K562 (cell line): Measurements from ENCODE around the gene TXLNA. TPM values are rescaled to one million over a fixed set of nuclear protein-coding genes. Genes with fewer than 3 reads are reported as not detected.

Experiments used
- ATAC-seq: fragments of 200-7000 bp; cut with Tn5 transposase; 3 replicates; pipeline ENCODE4 v1.9.1; 2020; ENCODE audit warnings: moderate library complexity
- BruUV-seq: library from RNA; stranded (reverse); fragments of 400-500 nt; replicated peaks from 2 replicates; lab custom pipeline; 2021; lab: Mats Ljungman, UMichigan
- CTCF ChIA-PET: fragments of 300-600 bp; formaldehyde crosslinking; extraction: SDS; loops from one replicate; lab custom pipeline; 2021; ENCODE audit warnings: low intra/inter-chr PET ratio; lab: Yijun Ruan, JAX
- POLR2A ChIA-PET: fragments of 300-600, 350-650 bp; sonication (Branson Sonifier 250); formaldehyde crosslinking; extraction: SDS; loops from one replicate; lab custom pipeline; 2021; ENCODE audit warnings: antibody characterized with exemption, inconsistent platforms; lab: Yijun Ruan, JAX
- DNase-seq, 4 experiments: peaks; one replicate each; pipeline versions ENCODE4 v3.0.0 to v3.0.0-alpha.2; 2011 to 2018; ENCODE audit warnings: low spot score in 3 of 4, mixed read lengths in 3 of 4; ENCODE audit errors: extremely low read depth in 1 of 4
- FAIRE-seq: peaks from 2 replicates; lab custom pipeline; 2011; peaks lifted over from hg19 to GRCh38; lab: Jason Lieb, UNC
- H2AFZ ChIP-seq: 2 replicates; pipeline ENCODE4 v1.6.0; 2011; ENCODE audit warnings: low read depth, low read length, control low read depth, inconsistent platforms
- H3K27ac ChIP-seq: fragments of 200-600 bp; 3 replicates; pipeline ENCODE4 v1.8.0; 2011; ENCODE audit warnings: low read depth, mild to moderate bottlenecking, control low read depth, inconsistent platforms, low read length, moderate library complexity, mixed read lengths; ENCODE audit errors: extremely low read depth
- H3K27me3 ChIP-seq, 2 experiments: fragments of 300-600 bp in 1 of 2; 2 replicates in 1 of 2; 3 replicates in 1 of 2; pipeline versions ENCODE4 v1.6.0 to v1.8.0; 2011; ENCODE audit warnings: inconsistent platforms in 2 of 2, low read length in 2 of 2, mild to moderate bottlenecking in 1 of 2, mixed read lengths in 1 of 2, moderate library complexity in 1 of 2; ENCODE audit not compliant: control insufficient read depth in 2 of 2, insufficient read depth in 2 of 2
- H3K36me3 ChIP-seq: fragments of 300-600 bp; 3 replicates; pipeline ENCODE4 v1.8.0; 2011; ENCODE audit warnings: mild to moderate bottlenecking, low read length, inconsistent platforms; ENCODE audit not compliant: control insufficient read depth, insufficient read depth
- H3K4me1 ChIP-seq, 2 experiments: fragments of 200-600 bp in 1 of 2; replicated peaks in 1 of 2; 2 replicates in 1 of 2; 3 replicates in 1 of 2; pipeline versions ENCODE4 v1.5.1 to v1.8.0; 2011; ENCODE audit warnings: inconsistent platforms in 2 of 2, low read length in 2 of 2, mild to moderate bottlenecking in 1 of 2, mixed read lengths in 1 of 2, moderate library complexity in 1 of 2; ENCODE audit not compliant: control insufficient read depth in 2 of 2, insufficient read depth in 2 of 2
- H3K4me2 ChIP-seq: 2 replicates; pipeline ENCODE4 v1.6.1; 2011; ENCODE audit warnings: low read length, control low read depth, inconsistent platforms, mixed read lengths; ENCODE audit not compliant: insufficient read depth
- H3K4me3 ChIP-seq: fragments of 200-600 bp; sonication (generic), shearing (Covaris generic); 2 replicates; pipeline ENCODE4 v1.5.1; 2016; ENCODE audit warnings: control low read depth, inconsistent platforms
- H3K79me2 ChIP-seq: fragments of 200-600 bp; 3 replicates; pipeline ENCODE4 v1.8.0; 2011; ENCODE audit warnings: low read length, inconsistent platforms; ENCODE audit not compliant: control insufficient read depth, insufficient read depth
- H3K9ac ChIP-seq, 2 experiments: 2 replicates each; pipeline versions ENCODE4 v1.6.0 to v1.6.1; 2011; ENCODE audit warnings: low read depth in 2 of 2, low read length in 2 of 2, control low read depth in 1 of 2, inconsistent platforms in 1 of 2, mild to moderate bottlenecking in 1 of 2, mixed read lengths in 1 of 2; ENCODE audit not compliant: insufficient read depth in 1 of 2
- H3K9me1 ChIP-seq: one replicate; pipeline ENCODE4 v1.6.0; 2011; ENCODE audit warnings: inconsistent platforms, mild to moderate bottlenecking, low read length, moderate library complexity; ENCODE audit not compliant: control insufficient read depth, insufficient read depth
- H3K9me3 ChIP-seq: replicated peaks from 2 replicates; pipeline ENCODE4 v1.5.1; 2011; ENCODE audit warnings: low read depth, low read length, inconsistent platforms; ENCODE audit not compliant: control insufficient read depth, insufficient read depth
- H4K20me1 ChIP-seq: replicated peaks from 2 replicates; pipeline ENCODE4 v1.6.1; 2011; ENCODE audit warnings: low read length, inconsistent platforms, mixed read lengths; ENCODE audit not compliant: control insufficient read depth, insufficient read depth
- CEBPB ChIP-seq: fragments of 450-650 bp; IDR thresholded peaks from 2 replicates; pipeline ENCODE4 v1.6.1; 2016; ENCODE audit warnings: missing genetic modification characterization, missing compliant biosample characterization
- CREB3 ChIP-seq: fragments of 450-650 bp; conservative IDR thresholded peaks from 2 replicates; pipeline ENCODE4 v1.6.1; 2016; ENCODE audit warnings: missing genetic modification characterization, low read depth, mild to moderate bottlenecking, missing compliant biosample characterization, moderate library complexity
- EHMT2 ChIP-seq: fragments of 450-650 bp; IDR thresholded peaks from 2 replicates; pipeline ENCODE4 v1.6.1; 2018; ENCODE audit warnings: antibody characterized with exemption
- ESRRA ChIP-seq: fragments of 450-650 bp; IDR thresholded peaks from 2 replicates; pipeline ENCODE4 v1.6.1; 2014; ENCODE audit warnings: low read depth, mild to moderate bottlenecking, moderate library complexity, borderline replicate concordance
- ESRRB ChIP-seq: fragments of 250-450 bp; sonication (Bioruptor Pico); IDR thresholded peaks from 2 replicates; pipeline ENCODE4 v1.5.0; 2020; ENCODE audit warnings: mild to moderate bottlenecking, moderate library complexity, borderline replicate concordance
- FOXJ2 ChIP-seq: fragments of 200-800 bp; sonication (Bioruptor generic); IDR thresholded peaks from 2 replicates; pipeline ENCODE4 v1.6.1; 2016; ENCODE audit warnings: missing genetic modification characterization, missing compliant biosample characterization
- NCOA1 ChIP-seq: fragments of 450-650 bp; IDR thresholded peaks from 2 replicates; pipeline ENCODE4 v1.6.1; 2016; ENCODE audit warnings: low read depth
- NFRKB ChIP-seq: fragments of 450-650 bp; IDR thresholded peaks from 2 replicates; pipeline ENCODE4 v1.6.1; 2016; ENCODE audit warnings: low read depth
- NR2C1 ChIP-seq, 2 experiments: fragments of 450-650 bp; IDR thresholded peaks; 2 replicates each; pipeline ENCODE4 v1.6.1; 2017; ENCODE audit warnings: mild to moderate bottlenecking in 2 of 2, antibody characterized with exemption in 1 of 2, inconsistent platforms in 1 of 2, missing compliant biosample characterization in 1 of 2, missing genetic modification characterization in 1 of 2
- NR2C2 ChIP-seq, 2 experiments: fragments of 200-800 bp in 1 of 2; sonication (Bioruptor generic) in 1 of 2; sonication (generic) in 1 of 2; formaldehyde crosslinking in 1 of 2; IDR thresholded peaks; 2 replicates each; pipeline versions ENCODE4 v1.6.1 to v1.8.0; 2016 to 2022; ENCODE audit warnings: mild to moderate bottlenecking in 1 of 2, missing compliant biosample characterization in 1 of 2, missing genetic modification characterization in 1 of 2, missing genetic modification reagents in 1 of 2
- RBM25 ChIP-seq: fragments of 200-400 bp; formaldehyde crosslinking; IDR thresholded peaks from 2 replicates; pipeline ENCODE4 v1.6.1; 2018; ENCODE audit warnings: low read length, low read depth, moderate library complexity; ENCODE audit not compliant: severe bottlenecking
- RFX5 ChIP-seq: IDR thresholded peaks from 2 replicates; pipeline ENCODE4 v1.6.1; 2011; ENCODE audit warnings: low read depth, mild to moderate bottlenecking, improper control_type of control experiment, low read length
- SIN3B ChIP-seq: fragments of 450-650 bp; IDR thresholded peaks from 2 replicates; pipeline ENCODE4 v1.6.1; 2017; ENCODE audit warnings: low read depth, mild to moderate bottlenecking, moderate library complexity
- SNRNP70 ChIP-seq: fragments of 200-400 bp; formaldehyde crosslinking; optimal IDR thresholded peaks from 2 replicates; pipeline ENCODE3; 2017; ENCODE audit warnings: low read depth, low read length
- YBX1 ChIP-seq: fragments of 450-650 bp; IDR thresholded peaks from 2 replicates; pipeline ENCODE4 v1.7.1; 2016; ENCODE audit warnings: mild to moderate bottlenecking
- ZNF165 ChIP-seq: fragments of 250-450 bp; sonication (Bioruptor Pico); IDR thresholded peaks from 2 replicates; pipeline ENCODE4 v1.4.0; 2020; ENCODE audit warnings: borderline replicate concordance
- ZNF197 ChIP-seq: fragments of 200-800 bp; sonication (Bioruptor generic); IDR thresholded peaks from 2 replicates; pipeline ENCODE4 v1.6.1; 2016; ENCODE audit warnings: low read depth, missing genetic modification characterization, missing compliant biosample characterization
- ZNF347 ChIP-seq: fragments of 450-650 bp; formaldehyde crosslinking; IDR thresholded peaks from 2 replicates; pipeline ENCODE4 v1.4.0; 2020; ENCODE audit warnings: low read depth, mild to moderate bottlenecking, moderate library complexity
- ZNF431 ChIP-seq: sonication (generic); formaldehyde crosslinking; IDR thresholded peaks from 2 replicates; pipeline ENCODE4 v1.8.0; 2022; ENCODE audit warnings: mild to moderate bottlenecking, missing genetic modification reagents
- ZSCAN32 ChIP-seq: fragments of 450-650 bp; formaldehyde crosslinking; IDR thresholded peaks from 2 replicates; pipeline ENCODE4 v1.4.0; 2020; ENCODE audit warnings: mild to moderate bottlenecking, moderate library complexity
- WGBS: fragments of 100-300 bp; shearing (Covaris generic); methylation state at CpG from one replicate; pipeline ENCODE4 v1.1.6; 2016; ENCODE audit warnings: low coverage, mixed read lengths; ENCODE audit not compliant: insufficient coverage; ENCODE audit errors: missing lambda C conversion rate; 5-methylcytosine and 5-hydroxymethylcytosine counted together
- in situ Hi-C: fragments of 300-500 bp; cut with MboI; formaldehyde crosslinking; loops from 4 replicates; pipeline ENCODE4 v1.15.0; 2018; ENCODE audit warnings: inconsistent platforms, mixed read lengths
- intact Hi-C: fragments of 100-400 bp; cut with micrococcal nuclease; formaldehyde crosslinking; loops from 2 replicates; pipeline ENCODE4 v1.14.2; 2022
- polyA plus RNA-seq, 8 experiments: library from polyadenylated mRNA; depleted of rRNA in 4 of 8; stranded (reverse) in 5 of 8; unstranded in 3 of 8; fragments of >200 nt; fragmentation: Nextera tagmentation in 2 of 8; fragmentation: Illumina TruSeq in 1 of 8; extraction: Ambion mirVana in 2 of 8; extraction: Trizol in 1 of 8; gene quantifications; 2 replicates each; pipeline versions ENCODE4 v1.2.1 to v1.2.3, GENCODE V29; 2011 to 2014; ENCODE audit warnings: inconsistent platforms in 1 of 8, missing spikeins in 1 of 8
- total RNA-seq, 7 experiments: library from RNA; depleted of rRNA in 6 of 7; stranded (reverse); fragments of >200 nt in 6 of 7; fragmentation: Illumina TruSeq in 2 of 7; extraction: Trizol in 2 of 7; gene quantifications; 2 replicates each; pipeline versions ENCODE4 v1.2.1 to v1.2.3, GENCODE V29; 2011 to 2021; ENCODE audit warnings: low replicate concordance in 1 of 7

The TXLNA gene
- total and polyA plus RNA-seq, 9 of the 15 experiments (the other 6 are each of a cell fraction or from before 2014, with no cell fraction given) = 9.2 to 54.5 (median 39.3) TPM

DNA sequence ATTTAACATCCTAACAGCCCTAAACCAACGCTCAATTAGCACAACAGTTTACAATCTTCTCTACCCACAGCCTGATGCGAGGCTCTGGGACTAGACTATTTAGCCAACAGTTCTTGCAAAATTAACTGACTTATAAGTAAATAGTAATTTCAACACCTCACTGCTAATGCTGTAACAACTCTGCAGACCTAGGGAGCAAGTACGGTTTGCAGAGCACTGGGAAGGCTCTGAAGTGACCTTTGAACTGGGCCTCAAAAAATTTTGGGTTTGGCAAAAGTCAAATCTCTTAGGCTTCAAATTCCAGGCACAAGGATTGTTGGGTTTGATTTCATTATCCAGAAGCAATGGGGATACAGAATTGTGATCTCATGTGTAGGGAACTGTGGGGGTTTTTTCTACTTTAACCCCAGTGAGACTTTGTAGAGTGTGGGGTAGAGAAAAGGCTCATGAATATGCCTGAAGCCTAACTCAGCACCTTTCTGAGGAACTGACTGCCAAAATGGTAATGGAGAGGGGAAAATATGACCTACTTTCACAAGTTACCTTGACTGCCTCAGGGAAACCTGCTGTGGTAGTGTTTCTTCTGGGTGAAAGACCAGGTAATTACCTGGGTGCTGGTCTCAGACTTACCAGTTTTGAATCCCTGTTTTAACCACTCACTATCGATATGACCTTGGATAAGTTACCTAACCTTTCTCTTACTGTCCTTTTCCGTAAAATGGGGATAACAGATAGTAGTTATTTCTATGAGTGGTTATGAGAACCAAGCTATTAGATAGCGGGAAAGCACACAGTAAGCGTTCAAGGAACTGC lies 889 bp upstream of the TXLNA start:
- intact Hi-C loops = loop anchor here (2.0 to 5.0 kb wide), 2 partner anchors 71 to 106 kb away; partner anchors contain the start of genes KPNA6 and TMEM39B
- Histone ChIP-seq H3K4me2 (peak overlapping the region; percentile 92), H3K4me3 (no peak overlapping the region), H3K27ac (peak overlapping the region; percentile 89), H3K36me3 (peaks cover 35% of the 10 kb centered on the region), H3K79me2 (peaks cover 39% of the 10 kb centered on the region), H3K9me1 (no peaks in the 10 kb centered on the region), H3K27me3 (no peaks in the 10 kb centered on the region), H3K9ac (peak overlapping the region; percentile 94 to 97; a peak in 3 of 4 replicates), H2AFZ (peak overlapping the region; percentile 97), H3K4me1 (peaks cover 25 to 30% of the 10 kb centered on the region in 2 experiments), H3K9me3 (no peaks in the 10 kb centered on the region), H4K20me1 (no peaks in the 10 kb centered on the region; the same call in 1 of the 2 replicates)
- ChIA-PET POLR2A (interaction anchor here (0.6 to 11.6 kb wide), 28 partner anchors 9 to 1991 kb away, joined by 3 to 201 read pairs (median 4); partner anchors contain the start of genes CCDC28B, KPNA6 and MARCKSL1), CTCF (interaction anchor here (0.6 to 1.2 kb wide), 2 partner anchors 35 to 48 kb away, joined by 3 read pairs; no protein-coding TSS in a partner anchor)
- WGBS = 46% methylated on average over 7 of the region's 7 CpGs
- in situ Hi-C loops = no loop called here
- DNase-seq (no peak), ATAC-seq (no peak), FAIRE-seq (peak; percentile 49)
- BruUV-seq = no TSS peak
- TF ChIP-seq SNRNP70 (no peak), NCOA1 (no peak), YBX1 (no peak), ESRRB (no peak), NFRKB (0 out of 2 replicates have a peak, but pooled peaks have one; percentile 12), CREB3 (tag) (no peak), ZSCAN32 (CRISPR knock-in tag) (no peak), RBM25 (no peak), ZNF165 (CRISPR knock-in tag) (no peak), RFX5 (no peak), ESRRA (peak; percentile 89), ZNF431 (CRISPR knock-in tag) (0 out of 2 replicates have a peak, but pooled peaks have one; percentile 0), EHMT2 (no peak), FOXJ2 (tag) (0 out of 2 replicates have a peak, but pooled peaks have one; percentile 5), NR2C1 (IDR thresholded peaks at IDR 0.05) (peak; percentile 87), NR2C1 (tag; IDR thresholded peaks at IDR 0.05) (peak; percentile 90), NR2C2 (CRISPR knock-in tag; IDR thresholded peaks at IDR 0.05) (no peak), NR2C2 (tag; IDR thresholded peaks at IDR 0.05) (peak; percentile 68; the same call in 1 of the 2 replicates), CEBPB (tag) (0 out of 2 replicates have a peak, but pooled peaks have one; percentile 16), SIN3B (no peak), ZNF347 (no peak), ZNF197 (CRISPR knock-in tag) (0 out of 2 replicates have a peak, but pooled peaks have one; percentile 7)
